ENCODE data around the gene CMPK1. TPM values are rescaled to one million over a fixed set of nuclear protein-coding genes. Genes with fewer than 3 reads are reported as not detected.

Gene CMPK1
- polyA plus RNA-seq, 1 donor (not counting 4 experiments of a cell fraction or from before 2014, with no cell fraction given) = 63.8 TPM

DNA sequence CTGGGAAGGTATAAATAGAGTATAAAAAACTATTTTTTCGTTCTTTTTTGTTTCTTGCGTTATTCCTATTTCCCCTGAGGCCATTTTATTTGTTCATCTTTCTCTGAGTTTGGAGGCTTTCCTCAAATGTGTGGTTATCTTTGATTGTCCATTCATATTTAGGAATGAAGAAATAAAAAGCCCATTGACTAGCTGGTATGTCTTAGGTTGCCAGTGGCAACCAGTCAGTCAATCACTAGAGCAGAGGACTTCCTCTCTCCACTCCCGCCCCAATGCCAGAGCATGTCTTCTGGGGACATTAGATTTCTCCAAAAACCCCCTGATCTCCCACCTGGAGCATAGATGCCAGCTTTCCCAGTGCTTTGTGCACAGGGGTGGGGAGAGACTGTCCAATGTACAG lies 61.8 kb downstream of the CMPK1 start:
- H3K9ac ChIP-seq (ENCODE audit: control insufficient read depth, extremely low read depth, insufficient read depth, low read length) = no peak overlapping the region
- H3K79me2 ChIP-seq (ENCODE audit: control insufficient read depth, insufficient read depth, low read length) = no peaks in the 10 kb centered on the region
- no peak overlapping the region for H3K4me2 ChIP-seq (ENCODE audit: control insufficient read depth, extremely low read depth, insufficient read depth, low read depth, low read length)
- no peaks in the 10 kb centered on the region for H4K20me1 ChIP-seq (ENCODE audit: control insufficient read depth, extremely low read depth, insufficient read depth, low read length)
- H3K4me1 ChIP-seq (ENCODE audit: control insufficient read depth, extremely low read depth, insufficient read depth, low read length) = no peaks in the 10 kb centered on the region
- H2AFZ ChIP-seq (ENCODE audit: control insufficient read depth, low read length) = no peak overlapping the region
- no peaks in the 10 kb centered on the region for H3K9me3 ChIP-seq (ENCODE audit: control insufficient read depth, low read depth, low read length)
- FAIRE-seq (no peak), DNase-seq (ENCODE audit: low read depth, low spot score) (no peak)
- dilution Hi-C loops (cut with MboI; ENCODE audit: extremely low pct_ligation_motif_present, low sequenced_read_pairs) = no loop called here
- peaks cover 7% of the 10 kb centered on the region for H3K27me3 ChIP-seq (ENCODE audit: control insufficient read depth, extremely low read depth, insufficient read depth, low read length)
- no peak overlapping the region for H3K4me3 ChIP-seq (ENCODE audit: control insufficient read depth in 2 of 3, extremely low read depth in 1 of 3, insufficient read depth in 2 of 3, low read depth in 1 of 3, low read length in 3 of 3)
- TF ChIP-seq, protein P1, sequence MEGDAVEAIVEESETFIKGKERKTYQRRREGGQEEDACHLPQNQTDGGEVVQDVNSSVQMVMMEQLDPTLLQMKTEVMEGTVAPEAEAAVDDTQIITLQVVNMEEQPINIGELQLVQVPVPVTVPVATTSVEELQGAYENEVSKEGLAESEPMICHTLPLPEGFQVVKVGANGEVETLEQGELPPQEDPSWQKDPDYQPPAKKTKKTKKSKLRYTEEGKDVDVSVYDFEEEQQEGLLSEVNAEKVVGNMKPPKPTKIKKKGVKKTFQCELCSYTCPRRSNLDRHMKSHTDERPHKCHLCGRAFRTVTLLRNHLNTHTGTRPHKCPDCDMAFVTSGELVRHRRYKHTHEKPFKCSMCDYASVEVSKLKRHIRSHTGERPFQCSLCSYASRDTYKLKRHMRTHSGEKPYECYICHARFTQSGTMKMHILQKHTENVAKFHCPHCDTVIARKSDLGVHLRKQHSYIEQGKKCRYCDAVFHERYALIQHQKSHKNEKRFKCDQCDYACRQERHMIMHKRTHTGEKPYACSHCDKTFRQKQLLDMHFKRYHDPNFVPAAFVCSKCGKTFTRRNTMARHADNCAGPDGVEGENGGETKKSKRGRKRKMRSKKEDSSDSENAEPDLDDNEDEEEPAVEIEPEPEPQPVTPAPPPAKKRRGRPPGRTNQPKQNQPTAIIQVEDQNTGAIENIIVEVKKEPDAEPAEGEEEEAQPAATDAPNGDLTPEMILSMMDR (optimal IDR thresholded peaks at IDR 0.05 in 1 of 3, IDR thresholded peaks at IDR 0.05 in 1 of 3, conservative IDR thresholded peaks at IDR 0.05 in 1 of 3; ENCODE audit: extremely low read depth in 1 of 3, insufficient read depth in 2 of 3, low read length in 3 of 3) = no peak
- TF ChIP-seq EZH2 (IDR thresholded peaks at IDR 0.05; ENCODE audit: low read length) = no peak
- H3K36me3 ChIP-seq (ENCODE audit: control insufficient read depth in 2 of 2, extremely low read depth in 1 of 2, insufficient read depth in 2 of 2, low read length in 2 of 2) = no peaks in the 10 kb centered on the region
- no peak overlapping the region for H3K27ac ChIP-seq (ENCODE audit: control insufficient read depth, insufficient read depth, low read length)
- no peaks in the 10 kb centered on the region for H3K9me1 ChIP-seq (ENCODE audit: control insufficient read depth, extremely low read depth, insufficient read depth, low read length)

DNA sequence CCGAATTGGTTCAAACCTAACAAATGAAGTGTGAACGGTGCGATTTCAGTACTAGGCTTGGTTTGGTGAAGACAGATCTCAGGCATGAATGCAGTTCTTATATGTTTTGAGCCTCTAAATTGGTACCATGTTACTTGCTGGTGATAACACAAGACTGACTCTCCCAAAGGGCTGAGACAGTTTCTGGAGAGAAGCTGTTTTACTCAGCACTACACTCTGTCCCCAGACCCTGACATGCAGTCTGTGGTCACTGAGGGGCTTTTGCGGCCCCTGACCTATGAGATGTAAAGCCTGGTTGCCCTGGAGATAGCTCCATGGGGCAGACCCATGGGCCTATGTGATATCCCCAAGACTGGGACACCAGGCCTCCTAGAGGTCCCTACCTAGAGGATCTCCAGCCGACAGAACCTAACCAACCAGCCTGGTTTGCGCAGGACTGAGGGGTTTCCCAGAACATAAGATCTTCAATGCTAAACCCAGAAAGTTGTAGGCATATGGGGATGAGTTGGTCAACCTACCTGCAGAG lies 63.1 kb downstream of the CMPK1 start:
- dilution Hi-C loops (cut with MboI; ENCODE audit: extremely low pct_ligation_motif_present, low sequenced_read_pairs) = no loop called here
- H3K9ac ChIP-seq (ENCODE audit: control insufficient read depth, extremely low read depth, insufficient read depth, low read length) = no peak overlapping the region
- peaks cover 9% of the 10 kb centered on the region for H3K27me3 ChIP-seq (ENCODE audit: control insufficient read depth, extremely low read depth, insufficient read depth, low read length)
- no peaks in the 10 kb centered on the region for H3K79me2 ChIP-seq (ENCODE audit: control insufficient read depth, insufficient read depth, low read length)
- TF ChIP-seq EZH2 (IDR thresholded peaks at IDR 0.05; ENCODE audit: low read length) = no peak
- TF ChIP-seq, protein P1 (optimal IDR thresholded peaks at IDR 0.05 in 1 of 3, IDR thresholded peaks at IDR 0.05 in 1 of 3, conservative IDR thresholded peaks at IDR 0.05 in 1 of 3; ENCODE audit: extremely low read depth in 1 of 3, insufficient read depth in 2 of 3, low read length in 3 of 3) = no peak
- DNase-seq (ENCODE audit: low read depth, low spot score) (no peak), FAIRE-seq (no peak)
- no peaks in the 10 kb centered on the region for H3K4me1 ChIP-seq (ENCODE audit: control insufficient read depth, extremely low read depth, insufficient read depth, low read length)
- no peak overlapping the region for H3K27ac ChIP-seq (ENCODE audit: control insufficient read depth, insufficient read depth, low read length)
- H3K36me3 ChIP-seq (ENCODE audit: control insufficient read depth in 2 of 2, extremely low read depth in 1 of 2, insufficient read depth in 2 of 2, low read length in 2 of 2) = no peaks in the 10 kb centered on the region
- H3K4me2 ChIP-seq (ENCODE audit: control insufficient read depth, extremely low read depth, insufficient read depth, low read depth, low read length) = no peak overlapping the region
- no peaks in the 10 kb centered on the region for H3K9me3 ChIP-seq (ENCODE audit: control insufficient read depth, low read depth, low read length)
- no peaks in the 10 kb centered on the region for H3K9me1 ChIP-seq (ENCODE audit: control insufficient read depth, extremely low read depth, insufficient read depth, low read length)
- no peak overlapping the region for H2AFZ ChIP-seq (ENCODE audit: control insufficient read depth, low read length)
- no peaks in the 10 kb centered on the region for H4K20me1 ChIP-seq (ENCODE audit: control insufficient read depth, extremely low read depth, insufficient read depth, low read length)
- H3K4me3 ChIP-seq (ENCODE audit: control insufficient read depth in 2 of 3, extremely low read depth in 1 of 3, insufficient read depth in 2 of 3, low read depth in 1 of 3, low read length in 3 of 3) = no peak overlapping the region
